ENCODE results near the gene CCL8.
A peak's percentile ranks its signal among the peaks of the same experiment; 100 is the strongest.

CCL8 gene

GRCh38 chr17:34365340-34365739, 46.1 kb downstream of the CCL8 start:
- TF ChIP-seq, protein P1, sequence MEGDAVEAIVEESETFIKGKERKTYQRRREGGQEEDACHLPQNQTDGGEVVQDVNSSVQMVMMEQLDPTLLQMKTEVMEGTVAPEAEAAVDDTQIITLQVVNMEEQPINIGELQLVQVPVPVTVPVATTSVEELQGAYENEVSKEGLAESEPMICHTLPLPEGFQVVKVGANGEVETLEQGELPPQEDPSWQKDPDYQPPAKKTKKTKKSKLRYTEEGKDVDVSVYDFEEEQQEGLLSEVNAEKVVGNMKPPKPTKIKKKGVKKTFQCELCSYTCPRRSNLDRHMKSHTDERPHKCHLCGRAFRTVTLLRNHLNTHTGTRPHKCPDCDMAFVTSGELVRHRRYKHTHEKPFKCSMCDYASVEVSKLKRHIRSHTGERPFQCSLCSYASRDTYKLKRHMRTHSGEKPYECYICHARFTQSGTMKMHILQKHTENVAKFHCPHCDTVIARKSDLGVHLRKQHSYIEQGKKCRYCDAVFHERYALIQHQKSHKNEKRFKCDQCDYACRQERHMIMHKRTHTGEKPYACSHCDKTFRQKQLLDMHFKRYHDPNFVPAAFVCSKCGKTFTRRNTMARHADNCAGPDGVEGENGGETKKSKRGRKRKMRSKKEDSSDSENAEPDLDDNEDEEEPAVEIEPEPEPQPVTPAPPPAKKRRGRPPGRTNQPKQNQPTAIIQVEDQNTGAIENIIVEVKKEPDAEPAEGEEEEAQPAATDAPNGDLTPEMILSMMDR (IDR thresholded peaks at IDR 0.05), result no peak
- no peak overlapping the region for H3K4me3 ChIP-seq
- H3K27ac ChIP-seq, result no peak overlapping the region
- no peak for DNase-seq (ENCODE audit: low spot score)

- DNase-seq (ENCODE audit: low spot score), result no peak
- Histone ChIP-seq H3K4me3 (no peak overlapping the region), H3K27ac (no peak overlapping the region)
- TF ChIP-seq, protein P1 (IDR thresholded peaks at IDR 0.05), result no peak
Observed at GRCh38 chr17:34366010-34366409, 46.8 kb downstream of the CCL8 start.

- DNase-seq (ENCODE audit: low spot score), result no peak
- H3K4me3 ChIP-seq, result no peak overlapping the region
- H3K27ac ChIP-seq, result no peak overlapping the region
- TF ChIP-seq, protein P1 (IDR thresholded peaks at IDR 0.05), result no peak
Observed at GRCh38 chr17:34366529-34367107, 47.4 kb downstream of the CCL8 start.

DNA sequence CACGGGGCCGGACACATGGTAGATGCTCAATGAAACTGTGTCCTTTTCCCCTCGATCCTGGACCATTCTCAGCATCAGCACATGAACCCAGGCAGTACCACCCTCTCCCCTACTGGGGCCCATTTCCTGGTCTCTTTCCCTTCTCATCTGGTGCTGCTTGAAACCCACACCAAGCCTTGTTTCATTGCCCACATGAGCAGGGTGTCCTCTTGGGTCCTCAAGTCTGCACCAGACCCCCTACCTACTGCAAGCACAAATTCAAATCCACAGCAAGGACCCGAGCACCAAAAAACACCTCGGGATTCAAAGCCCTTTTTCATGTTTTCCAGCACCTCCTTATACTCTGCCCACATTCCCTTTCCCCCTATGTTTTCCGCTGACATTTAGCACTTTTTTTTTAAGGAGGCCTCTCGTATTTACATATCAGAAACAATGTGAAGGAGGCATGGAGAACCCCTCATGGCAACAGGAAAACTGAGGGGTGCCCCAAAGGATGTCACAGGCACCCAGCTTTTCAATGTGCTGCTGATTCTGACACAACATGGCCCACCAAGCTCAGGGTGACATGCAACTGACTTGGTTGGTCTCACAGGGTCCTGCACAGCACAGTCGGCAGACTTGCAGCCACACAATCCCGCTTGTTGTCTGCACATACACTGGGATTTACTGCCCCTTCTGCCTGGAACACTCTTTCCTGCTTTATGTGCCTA, 48.4 kb downstream of the CCL8 start:
- Histone ChIP-seq H3K27ac (no peak overlapping the region), H3K4me3 (no peak overlapping the region)
- no peak for DNase-seq (ENCODE audit: low spot score)
- TF ChIP-seq, protein P1 (IDR thresholded peaks at IDR 0.05), result no peak

DNA sequence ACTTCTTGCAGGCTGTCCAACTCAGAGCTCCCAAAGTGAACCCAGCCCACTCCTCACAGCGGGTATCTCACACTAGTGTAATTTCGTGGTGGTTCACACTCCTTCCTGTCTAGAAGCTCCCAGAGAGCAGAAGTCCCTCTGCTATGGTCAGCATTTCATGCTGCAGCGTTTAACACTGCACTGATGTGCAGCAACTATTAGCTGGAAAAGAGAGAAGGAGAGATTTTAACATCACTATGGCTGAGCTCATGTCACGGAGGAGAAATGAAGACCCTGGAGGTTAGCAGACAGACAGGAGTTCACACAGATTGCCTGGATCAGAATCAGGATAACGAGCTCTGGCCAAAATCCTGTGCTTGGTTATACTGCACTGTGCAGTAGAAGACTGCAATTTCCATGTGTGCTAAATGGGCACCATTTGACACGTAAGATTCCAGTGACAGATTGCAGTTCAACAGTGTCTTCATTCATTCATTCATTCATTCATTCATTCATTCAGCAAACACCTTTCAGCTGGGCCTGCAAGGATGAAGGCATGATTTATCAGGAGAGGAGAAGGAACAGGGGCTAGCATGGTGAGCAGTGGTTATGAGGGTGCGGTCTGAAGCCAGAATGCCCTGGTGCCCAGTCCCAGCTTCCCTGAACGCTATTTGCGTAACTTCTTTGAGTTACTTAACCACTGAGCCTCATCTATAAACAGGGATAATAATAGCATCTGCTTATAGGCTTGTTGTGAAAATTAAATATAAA, 49.1 kb downstream of the CCL8 start:
- H3K4me3 ChIP-seq, result no peak overlapping the region

DNA sequence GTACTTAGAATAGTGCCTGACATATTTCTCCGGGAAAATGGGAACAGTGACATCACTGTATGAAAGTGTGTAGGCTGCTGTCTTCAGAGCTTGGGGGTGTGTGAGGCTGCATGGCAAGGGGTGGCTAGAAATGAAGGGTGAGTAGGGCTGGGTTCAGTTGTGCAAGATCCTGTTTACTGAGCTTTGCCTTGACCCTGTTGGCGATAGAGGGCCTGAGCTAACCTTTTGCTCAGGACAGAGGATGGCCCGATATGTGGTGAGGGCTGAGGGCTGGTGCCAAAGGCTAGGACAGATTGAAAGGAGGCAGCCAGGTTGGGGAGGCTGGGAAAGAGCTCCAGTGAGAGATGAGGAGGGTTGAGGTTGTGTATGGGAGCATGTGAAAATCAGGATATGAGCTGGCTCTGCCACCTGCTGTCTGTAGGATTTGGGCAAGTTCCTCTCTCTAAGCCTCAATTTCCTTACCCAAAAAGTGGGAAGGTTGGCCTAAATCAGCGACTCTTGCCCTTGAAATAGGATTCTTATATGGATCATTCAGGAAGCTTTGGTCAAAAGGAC, 49.8 kb downstream of the CCL8 start:
- peak; percentile 58 for DNase-seq (ENCODE audit: low spot score)
- Histone ChIP-seq H3K4me3 (no peak overlapping the region), H3K27ac (no peak overlapping the region)
- TF ChIP-seq, protein P1 (IDR thresholded peaks at IDR 0.05), result no peak

More for the DNA sequence above, 49.1 kb downstream of the CCL8 start:
- no peak for DNase-seq (ENCODE audit: low spot score)
- TF ChIP-seq, protein P1 (IDR thresholded peaks at IDR 0.05), result no peak
- H3K27ac ChIP-seq, result no peak overlapping the region
